Epithelial cell of proximal tubule (primary cell): ENCODE measurements around the gene SLC39A11. TPM values are rescaled to one million over a fixed set of nuclear protein-coding genes. Genes with fewer than 3 reads are reported as not detected.

Experiments used
- DNase-seq: peaks from one replicate; pipeline ENCODE4 v3.0.0-alpha.2; 2011; ENCODE audit warnings: low read depth
- H3K4me3 ChIP-seq: 2 replicates; pipeline ENCODE4 v1.5.1; 2011; ENCODE audit warnings: low read depth, mild to moderate bottlenecking, low read length
- total RNA-seq: library from RNA; depleted of rRNA; stranded (reverse); fragments of >200 nt; gene quantifications from 2 replicates; pipeline ENCODE4 v1.2.3, GENCODE V29; 2015
- TF ChIP-seq, protein P1 (sequence below): conservative IDR thresholded peaks from 2 replicates; pipeline ENCODE4 v1.5.1; 2012; ENCODE audit warnings: low read depth, mild to moderate bottlenecking, low read length

Gene SLC39A11
- total RNA-seq, 1 donor from 2014 or later, result 12.6 TPM

DNA sequence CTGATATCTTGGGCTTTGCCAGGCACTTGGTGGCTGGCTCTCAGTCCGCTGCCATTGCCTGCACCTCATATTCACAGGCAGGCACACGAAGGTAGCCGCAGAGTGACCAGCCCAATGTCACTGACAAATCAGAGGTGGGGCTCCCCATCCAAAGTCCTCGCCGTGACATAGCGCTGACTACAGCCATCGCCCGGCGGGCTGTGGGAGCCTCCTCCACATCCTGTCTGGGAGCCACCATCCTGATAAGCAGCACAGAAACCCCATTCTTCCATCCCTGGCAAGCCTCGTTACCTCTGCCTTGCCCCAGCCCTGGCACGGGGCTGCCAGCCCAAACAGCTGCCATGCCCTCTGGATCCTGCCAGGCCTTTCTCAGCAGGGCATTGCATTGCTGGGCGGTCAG lies 437.8 kb downstream of the SLC39A11 start:
- DNase-seq, result no peak
- no peak overlapping the region for H3K4me3 ChIP-seq
- TF ChIP-seq, protein P1, sequence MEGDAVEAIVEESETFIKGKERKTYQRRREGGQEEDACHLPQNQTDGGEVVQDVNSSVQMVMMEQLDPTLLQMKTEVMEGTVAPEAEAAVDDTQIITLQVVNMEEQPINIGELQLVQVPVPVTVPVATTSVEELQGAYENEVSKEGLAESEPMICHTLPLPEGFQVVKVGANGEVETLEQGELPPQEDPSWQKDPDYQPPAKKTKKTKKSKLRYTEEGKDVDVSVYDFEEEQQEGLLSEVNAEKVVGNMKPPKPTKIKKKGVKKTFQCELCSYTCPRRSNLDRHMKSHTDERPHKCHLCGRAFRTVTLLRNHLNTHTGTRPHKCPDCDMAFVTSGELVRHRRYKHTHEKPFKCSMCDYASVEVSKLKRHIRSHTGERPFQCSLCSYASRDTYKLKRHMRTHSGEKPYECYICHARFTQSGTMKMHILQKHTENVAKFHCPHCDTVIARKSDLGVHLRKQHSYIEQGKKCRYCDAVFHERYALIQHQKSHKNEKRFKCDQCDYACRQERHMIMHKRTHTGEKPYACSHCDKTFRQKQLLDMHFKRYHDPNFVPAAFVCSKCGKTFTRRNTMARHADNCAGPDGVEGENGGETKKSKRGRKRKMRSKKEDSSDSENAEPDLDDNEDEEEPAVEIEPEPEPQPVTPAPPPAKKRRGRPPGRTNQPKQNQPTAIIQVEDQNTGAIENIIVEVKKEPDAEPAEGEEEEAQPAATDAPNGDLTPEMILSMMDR, result no peak

DNA sequence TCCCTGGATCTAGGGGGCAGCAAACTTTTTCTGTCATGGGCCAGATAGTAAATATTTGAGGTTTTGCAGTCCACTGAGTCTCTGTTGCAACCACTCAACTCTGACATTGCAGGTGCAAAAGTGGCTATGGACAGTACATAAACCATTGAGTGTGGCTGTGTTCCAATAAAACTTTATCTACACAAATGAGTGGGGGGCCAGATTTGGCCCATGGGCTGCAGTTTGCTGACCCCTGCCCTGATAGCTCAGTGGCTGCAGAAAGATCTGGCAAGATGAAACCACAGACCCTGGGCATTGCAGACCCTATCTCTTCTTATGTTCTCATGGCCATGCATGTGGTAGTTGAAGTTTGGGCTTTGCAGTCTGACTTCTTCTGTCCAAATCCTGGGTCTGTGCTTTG lies 440.5 kb downstream of the SLC39A11 start:
- TF ChIP-seq, protein P1, result peak; percentile 26
- no peak for DNase-seq
- no peak overlapping the region for H3K4me3 ChIP-seq

DNA sequence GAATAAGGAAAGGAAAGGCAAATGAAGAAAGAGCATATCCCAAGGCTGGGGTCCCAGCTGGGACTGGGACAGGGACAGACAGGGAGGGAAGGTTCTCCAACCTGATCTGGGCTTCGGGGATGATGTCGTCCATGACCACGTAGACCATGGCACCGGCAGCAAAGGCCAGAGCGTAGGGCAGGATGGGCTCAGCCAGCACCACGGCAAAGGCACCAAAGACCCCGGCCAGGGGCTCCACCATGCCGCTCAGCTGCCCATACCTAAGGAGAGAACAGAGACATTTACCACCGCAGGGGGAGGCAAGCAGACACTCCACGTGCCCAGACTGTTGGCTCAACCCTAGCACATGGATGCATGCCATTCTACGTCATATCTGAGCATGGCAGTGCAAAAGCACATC lies 443.8 kb downstream of the SLC39A11 start:
- H3K4me3 ChIP-seq, result no peak overlapping the region
- TF ChIP-seq, protein P1, result no peak
- no peak for DNase-seq

DNA sequence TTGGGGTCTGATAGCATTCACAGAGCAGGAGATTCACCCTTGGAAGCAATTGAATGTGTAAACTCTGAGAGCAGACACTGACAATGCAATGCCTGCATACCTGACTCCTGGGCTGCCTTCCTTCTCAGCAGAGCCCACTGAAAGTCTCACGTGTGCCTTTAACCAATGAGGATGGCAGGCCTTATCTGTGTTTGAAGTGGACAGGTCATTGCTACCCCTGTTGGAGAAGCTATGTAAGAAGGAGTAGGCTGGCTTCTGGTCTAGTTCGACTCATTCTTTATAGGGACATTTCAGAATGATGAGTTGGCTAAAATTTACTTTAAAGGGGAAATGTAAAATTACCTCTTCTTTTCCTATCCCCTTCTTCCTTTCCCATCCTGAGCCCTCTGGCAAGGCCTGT lies 446.3 kb downstream of the SLC39A11 start:
- no peak for DNase-seq
- TF ChIP-seq, protein P1, result no peak
- H3K4me3 ChIP-seq, result no peak overlapping the region

DNA sequence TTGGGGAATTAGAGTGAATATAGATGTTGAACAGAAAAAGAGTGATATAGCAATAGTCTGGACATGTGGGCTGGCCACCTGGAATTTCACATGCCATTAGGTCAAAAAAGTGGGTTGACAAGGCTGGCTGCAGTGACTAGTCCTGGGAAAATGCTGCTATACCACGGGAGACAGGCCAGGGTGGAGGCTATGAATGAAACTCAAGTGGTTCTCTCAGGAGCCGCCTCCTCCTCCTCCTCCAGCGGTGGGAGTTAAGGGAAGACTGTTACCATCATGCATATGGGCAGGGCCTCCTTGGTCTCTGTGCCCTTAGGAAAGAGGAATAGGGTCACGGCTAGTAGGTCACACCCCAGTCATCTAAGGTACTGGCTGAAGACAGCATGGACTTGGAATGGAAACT lies 448.0 kb downstream of the SLC39A11 start:
- DNase-seq, result no peak
- no peak overlapping the region for H3K4me3 ChIP-seq
- TF ChIP-seq, protein P1, result no peak

DNA sequence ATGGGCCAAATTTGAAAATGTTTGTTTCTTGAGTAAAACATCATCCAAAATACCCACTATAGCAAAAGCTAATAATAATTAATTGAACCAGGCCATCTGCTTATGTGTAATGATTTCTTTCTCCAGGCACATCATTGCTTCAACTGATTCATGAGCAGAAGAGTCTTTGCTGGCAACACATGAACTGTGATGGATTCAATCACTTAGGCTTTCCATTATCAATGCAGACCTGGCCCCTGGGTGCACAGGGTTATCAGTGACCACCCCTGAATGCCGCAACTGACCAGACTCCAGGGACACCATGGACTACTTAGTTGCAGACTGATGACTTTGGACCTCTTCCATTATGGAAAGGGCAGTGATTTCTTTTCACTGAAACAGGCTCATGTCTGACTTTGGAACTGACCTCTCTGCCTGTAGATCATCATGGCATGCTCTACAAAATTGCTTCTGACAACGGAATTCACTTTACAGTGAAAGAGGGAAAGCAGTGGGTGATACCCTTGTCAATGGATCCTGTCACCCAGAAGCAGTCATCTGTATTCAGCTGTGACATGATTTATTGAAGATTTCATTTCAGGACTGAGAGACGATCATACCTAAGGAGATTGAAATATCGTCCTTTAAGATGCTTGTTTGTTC lies 448.8 kb downstream of the SLC39A11 start:
- H3K4me3 ChIP-seq, result no peak overlapping the region
- no peak for DNase-seq
- TF ChIP-seq, protein P1, result no peak

DNA sequence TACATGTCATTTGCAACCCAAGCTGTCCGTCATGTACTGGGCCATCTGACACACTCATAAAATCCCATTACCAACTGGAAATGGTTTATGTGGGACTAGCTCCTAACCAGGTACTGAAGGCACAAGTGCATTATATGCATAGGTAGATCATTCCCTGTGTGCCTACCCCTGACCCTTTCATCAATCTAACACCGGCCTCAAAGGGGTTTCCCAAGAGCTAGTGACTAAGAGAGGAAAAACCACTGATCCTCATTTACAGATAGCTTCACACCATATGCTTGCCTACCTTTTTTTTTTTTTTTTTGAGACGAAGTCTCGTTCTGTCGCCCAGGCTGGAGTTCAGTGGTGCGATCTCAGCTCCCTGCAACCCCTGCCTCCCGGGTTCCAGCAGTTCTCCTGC lies 449.8 kb downstream of the SLC39A11 start:
- TF ChIP-seq, protein P1, result no peak

More for the DNA sequence above, 449.8 kb downstream of the SLC39A11 start:
- DNase-seq, result no peak
- no peak overlapping the region for H3K4me3 ChIP-seq
